WTC11 (cell line): ENCODE measurements around the gene EPN3.

Source experiments
- ELF4 ChIP-seq: sonication (generic); formaldehyde crosslinking; IDR thresholded peaks from 2 replicates; pipeline ENCODE4 v1.8.1; 2022; ENCODE audit warnings: low read depth, mild to moderate bottlenecking, moderate library complexity, missing genetic modification reagents
- FOXJ3 ChIP-seq: sonication (generic); formaldehyde crosslinking; IDR thresholded peaks from 2 replicates; pipeline ENCODE4 v1.9.0; 2021; ENCODE audit warnings: missing genetic modification reagents, mild to moderate bottlenecking, borderline replicate concordance
- SP1 ChIP-seq: sonication (generic); formaldehyde crosslinking; conservative IDR thresholded peaks from 2 replicates; pipeline ENCODE4 v1.8.1; 2022; ENCODE audit warnings: missing genetic modification reagents
- ZNF232 ChIP-seq: sonication (generic); formaldehyde crosslinking; IDR thresholded peaks from 2 replicates; pipeline ENCODE4 v1.8.0; 2022; ENCODE audit warnings: mild to moderate bottlenecking, missing genetic modification reagents
- ZNF263 ChIP-seq: sonication (generic); formaldehyde crosslinking; IDR thresholded peaks from 2 replicates; pipeline ENCODE4 v1.8.1; 2022; ENCODE audit warnings: low read depth, mild to moderate bottlenecking, moderate library complexity, missing genetic modification reagents
- TF ChIP-seq, protein P1 (sequence below): sonication (generic); formaldehyde crosslinking; IDR thresholded peaks from 2 replicates; pipeline ENCODE4 v1.8.1; 2023; ENCODE audit warnings: mild to moderate bottlenecking, missing genetic modification reagents
- TF ChIP-seq, protein P2 (sequence below): fragments of 200-600 bp; IDR thresholded peaks from 2 replicates; pipeline ENCODE4 v1.8.0; 2022; ENCODE audit warnings: antibody characterized with exemption
- TF ChIP-seq, protein P3 (sequence below): sonication (generic); formaldehyde crosslinking; IDR thresholded peaks from 2 replicates; pipeline ENCODE4 v1.8.1; 2023; ENCODE audit warnings: mild to moderate bottlenecking, moderate library complexity, missing genetic modification reagents
- TF ChIP-seq, protein P4 (sequence below): sonication (generic); formaldehyde crosslinking; IDR thresholded peaks from 2 replicates; pipeline ENCODE4 v1.8.0; 2022; ENCODE audit warnings: mild to moderate bottlenecking, missing genetic modification reagents

DNA sequence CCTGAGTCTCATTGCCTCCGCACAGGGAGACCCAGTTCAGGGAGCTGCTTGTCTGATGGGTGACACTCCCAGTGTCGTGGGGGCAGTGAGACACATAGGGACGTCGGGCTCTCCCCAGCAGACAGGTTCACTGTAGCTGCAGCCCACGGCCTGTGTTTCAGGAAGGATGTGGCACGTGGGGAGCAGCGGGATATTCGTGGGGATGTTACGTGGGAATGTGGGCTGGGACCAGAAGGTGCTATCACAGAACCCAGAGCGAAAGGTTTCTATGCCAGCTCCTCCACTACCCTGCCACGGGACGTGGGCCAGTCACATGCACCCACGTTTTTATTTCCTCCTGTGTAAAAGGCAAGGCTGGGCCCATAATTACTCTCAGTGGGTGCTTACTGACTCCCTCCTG lies 44.3 kb downstream of the EPN3 start:
- TF ChIP-seq, protein P1, sequence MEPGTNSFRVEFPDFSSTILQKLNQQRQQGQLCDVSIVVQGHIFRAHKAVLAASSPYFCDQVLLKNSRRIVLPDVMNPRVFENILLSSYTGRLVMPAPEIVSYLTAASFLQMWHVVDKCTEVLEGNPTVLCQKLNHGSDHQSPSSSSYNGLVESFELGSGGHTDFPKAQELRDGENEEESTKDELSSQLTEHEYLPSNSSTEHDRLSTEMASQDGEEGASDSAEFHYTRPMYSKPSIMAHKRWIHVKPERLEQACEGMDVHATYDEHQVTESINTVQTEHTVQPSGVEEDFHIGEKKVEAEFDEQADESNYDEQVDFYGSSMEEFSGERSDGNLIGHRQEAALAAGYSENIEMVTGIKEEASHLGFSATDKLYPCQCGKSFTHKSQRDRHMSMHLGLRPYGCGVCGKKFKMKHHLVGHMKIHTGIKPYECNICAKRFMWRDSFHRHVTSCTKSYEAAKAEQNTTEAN (CRISPR knock-in tag): no peak
- TF ChIP-seq, protein P2, sequence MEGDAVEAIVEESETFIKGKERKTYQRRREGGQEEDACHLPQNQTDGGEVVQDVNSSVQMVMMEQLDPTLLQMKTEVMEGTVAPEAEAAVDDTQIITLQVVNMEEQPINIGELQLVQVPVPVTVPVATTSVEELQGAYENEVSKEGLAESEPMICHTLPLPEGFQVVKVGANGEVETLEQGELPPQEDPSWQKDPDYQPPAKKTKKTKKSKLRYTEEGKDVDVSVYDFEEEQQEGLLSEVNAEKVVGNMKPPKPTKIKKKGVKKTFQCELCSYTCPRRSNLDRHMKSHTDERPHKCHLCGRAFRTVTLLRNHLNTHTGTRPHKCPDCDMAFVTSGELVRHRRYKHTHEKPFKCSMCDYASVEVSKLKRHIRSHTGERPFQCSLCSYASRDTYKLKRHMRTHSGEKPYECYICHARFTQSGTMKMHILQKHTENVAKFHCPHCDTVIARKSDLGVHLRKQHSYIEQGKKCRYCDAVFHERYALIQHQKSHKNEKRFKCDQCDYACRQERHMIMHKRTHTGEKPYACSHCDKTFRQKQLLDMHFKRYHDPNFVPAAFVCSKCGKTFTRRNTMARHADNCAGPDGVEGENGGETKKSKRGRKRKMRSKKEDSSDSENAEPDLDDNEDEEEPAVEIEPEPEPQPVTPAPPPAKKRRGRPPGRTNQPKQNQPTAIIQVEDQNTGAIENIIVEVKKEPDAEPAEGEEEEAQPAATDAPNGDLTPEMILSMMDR: no peak
- TF ChIP-seq FOXJ3 (CRISPR knock-in tag): no peak
- TF ChIP-seq ELF4: no peak
- TF ChIP-seq ZNF263 (CRISPR knock-in tag): no peak
- TF ChIP-seq, protein P3, sequence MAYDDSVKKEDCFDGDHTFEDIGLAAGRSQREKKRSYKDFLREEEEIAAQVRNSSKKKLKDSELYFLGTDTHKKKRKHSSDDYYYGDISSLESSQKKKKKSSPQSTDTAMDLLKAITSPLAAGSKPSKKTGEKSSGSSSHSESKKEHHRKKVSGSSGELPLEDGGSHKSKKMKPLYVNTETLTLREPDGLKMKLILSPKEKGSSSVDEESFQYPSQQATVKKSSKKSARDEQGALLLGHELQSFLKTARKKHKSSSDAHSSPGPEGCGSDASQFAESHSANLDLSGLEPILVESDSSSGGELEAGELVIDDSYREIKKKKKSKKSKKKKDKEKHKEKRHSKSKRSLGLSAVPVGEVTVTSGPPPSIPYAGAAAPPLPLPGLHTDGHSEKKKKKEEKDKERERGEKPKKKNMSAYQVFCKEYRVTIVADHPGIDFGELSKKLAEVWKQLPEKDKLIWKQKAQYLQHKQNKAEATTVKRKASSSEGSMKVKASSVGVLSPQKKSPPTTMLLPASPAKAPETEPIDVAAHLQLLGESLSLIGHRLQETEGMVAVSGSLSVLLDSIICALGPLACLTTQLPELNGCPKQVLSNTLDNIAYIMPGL (CRISPR knock-in tag): no peak
- TF ChIP-seq ZNF232 (CRISPR knock-in tag): no peak
- no peak for TF ChIP-seq SP1 (CRISPR knock-in tag)
- TF ChIP-seq, protein P4, sequence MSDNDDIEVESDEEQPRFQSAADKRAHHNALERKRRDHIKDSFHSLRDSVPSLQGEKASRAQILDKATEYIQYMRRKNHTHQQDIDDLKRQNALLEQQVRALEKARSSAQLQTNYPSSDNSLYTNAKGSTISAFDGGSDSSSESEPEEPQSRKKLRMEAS (CRISPR knock-in tag): no peak
